Superior temporal gyrus (tissue), 1 donor: ENCODE measurements around the gene SNCG.

Experiments used
- DNase-seq: peaks from one replicate; pipeline ENCODE4 v3.0.0-alpha.2; 2016; ENCODE audit errors: extremely low spot score

Gene SNCG

DNA sequence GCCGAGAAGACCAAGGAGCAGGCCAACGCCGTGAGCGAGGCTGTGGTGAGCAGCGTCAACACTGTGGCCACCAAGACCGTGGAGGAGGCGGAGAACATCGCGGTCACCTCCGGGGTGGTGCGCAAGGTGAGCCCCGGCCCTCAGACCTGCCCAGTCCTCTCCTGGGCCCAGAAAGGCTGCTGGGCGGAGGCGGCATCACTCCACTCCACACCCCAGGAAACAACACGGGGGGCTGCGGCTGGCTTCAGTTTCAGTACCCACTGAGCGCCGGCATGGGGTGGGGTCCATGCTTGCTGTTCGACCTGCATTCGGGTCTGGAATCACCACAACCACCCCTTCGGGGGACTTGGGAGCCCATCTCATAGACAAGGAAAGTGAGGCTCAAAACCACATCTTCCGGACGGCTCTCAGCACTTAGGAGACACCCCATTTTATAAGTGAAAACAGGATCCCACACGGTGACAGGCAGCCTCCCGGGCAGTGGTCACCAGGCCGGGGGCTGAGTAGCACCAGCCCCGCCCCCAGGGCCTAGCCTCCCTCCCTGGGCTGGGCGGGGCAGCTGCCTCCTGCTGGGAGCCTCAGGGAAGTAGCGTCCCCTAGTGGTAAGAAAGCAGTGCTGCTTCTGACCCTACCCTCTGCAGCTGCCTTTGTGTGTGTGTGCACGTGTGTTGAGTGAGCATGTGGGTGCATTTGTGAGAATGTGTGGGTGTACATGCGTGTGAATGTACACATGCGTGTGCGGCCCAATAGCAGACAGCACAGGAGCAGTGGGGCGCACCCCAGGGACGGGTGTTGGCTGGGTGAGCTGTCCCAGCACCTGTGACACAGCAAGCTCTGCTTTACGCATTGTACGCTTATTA, 1.8 kb downstream of the SNCG start:
- no peak for DNase-seq

- no peak for DNase-seq
Observed at GRCh38 chr10:86960863-86961434, 2.5 kb downstream of the SNCG start.

- no peak for DNase-seq
Observed at GRCh38 chr10:86961481-86962091, 3.2 kb downstream of the SNCG start.

GRCh38 chr10:86962136-86962980, 4.0 kb downstream of the SNCG start:
- DNase-seq, result no peak

DNA sequence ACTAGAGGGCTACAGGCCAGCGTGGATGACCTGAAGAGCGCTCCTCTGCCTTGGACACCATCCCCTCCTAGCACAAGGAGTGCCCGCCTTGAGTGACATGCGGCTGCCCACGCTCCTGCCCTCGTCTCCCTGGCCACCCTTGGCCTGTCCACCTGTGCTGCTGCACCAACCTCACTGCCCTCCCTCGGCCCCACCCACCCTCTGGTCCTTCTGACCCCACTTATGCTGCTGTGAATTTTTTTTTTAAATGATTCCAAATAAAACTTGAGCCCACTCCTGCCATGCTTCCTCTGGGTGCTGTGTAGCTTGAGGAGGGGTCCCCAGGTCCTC, 4.5 kb downstream of the SNCG start:
- no peak for DNase-seq

DNA sequence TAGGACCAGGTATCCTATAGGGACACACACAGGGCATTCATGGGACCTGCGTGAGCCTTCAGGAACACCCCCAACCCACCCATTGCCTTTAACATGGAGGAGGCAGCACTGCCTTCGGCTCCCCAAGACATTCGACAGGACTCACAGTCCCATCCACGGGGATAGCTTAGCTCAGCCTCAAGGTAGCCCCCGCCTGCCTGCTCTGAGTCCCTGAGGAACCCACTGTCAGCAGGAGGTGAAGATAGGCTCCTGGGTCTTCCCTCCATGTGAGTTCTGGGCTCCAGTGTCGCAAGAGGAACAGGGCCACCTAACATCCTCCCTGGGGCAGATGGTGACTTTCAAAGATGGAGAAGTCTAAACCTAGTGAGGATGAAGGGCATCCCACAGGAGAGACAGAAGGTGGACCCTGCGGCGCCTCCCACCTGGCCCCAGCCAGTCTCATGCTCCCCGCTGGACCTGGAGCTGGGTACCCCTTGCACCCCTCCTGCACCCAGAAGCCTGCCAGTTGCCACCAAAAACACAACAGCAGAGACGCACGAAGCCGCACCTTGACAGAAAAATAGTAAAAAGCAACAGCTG, 5.0 kb downstream of the SNCG start:
- no peak for DNase-seq

DNA sequence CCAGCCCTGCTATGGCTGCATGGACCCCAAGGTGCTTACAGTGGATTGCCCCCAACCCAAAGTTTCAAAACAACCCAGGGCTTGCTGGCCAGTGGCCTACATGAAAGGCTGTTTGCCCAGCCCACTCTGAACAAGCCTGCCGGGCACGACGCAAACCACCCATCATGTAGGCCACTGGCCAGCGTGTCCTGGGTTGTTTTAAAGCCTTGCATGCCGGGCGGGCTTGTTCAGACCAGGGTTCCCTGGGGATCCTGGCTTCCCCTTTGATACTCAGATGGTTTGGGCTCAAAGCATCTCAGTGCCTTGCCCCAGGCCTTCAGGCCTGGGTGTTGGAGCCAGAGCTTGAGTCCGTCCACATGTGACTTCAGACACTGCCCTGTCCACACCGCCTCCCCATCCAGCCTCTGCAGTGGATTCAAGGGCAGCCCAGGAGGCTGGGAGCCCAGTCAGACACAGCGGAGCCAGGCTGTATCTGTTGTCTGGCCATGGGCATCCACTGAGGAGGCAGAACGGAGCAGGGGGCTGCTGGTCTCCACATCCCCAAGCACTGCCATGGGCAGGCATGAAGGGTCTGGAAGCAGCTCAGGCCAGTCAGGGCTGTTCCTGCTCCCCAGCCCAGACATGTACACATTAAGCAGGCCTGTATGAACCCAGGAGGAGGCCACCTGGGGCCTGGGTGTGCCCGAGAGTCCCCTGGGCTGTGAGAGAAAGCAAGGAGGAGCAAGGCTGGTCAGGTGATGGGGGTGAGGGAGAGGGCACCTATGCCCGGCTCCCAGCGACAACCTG, 5.9 kb downstream of the SNCG start:
- no peak for DNase-seq

- DNase-seq, result no peak
Observed at GRCh38 chr10:86964847-86965190, 6.4 kb downstream of the SNCG start.

DNA sequence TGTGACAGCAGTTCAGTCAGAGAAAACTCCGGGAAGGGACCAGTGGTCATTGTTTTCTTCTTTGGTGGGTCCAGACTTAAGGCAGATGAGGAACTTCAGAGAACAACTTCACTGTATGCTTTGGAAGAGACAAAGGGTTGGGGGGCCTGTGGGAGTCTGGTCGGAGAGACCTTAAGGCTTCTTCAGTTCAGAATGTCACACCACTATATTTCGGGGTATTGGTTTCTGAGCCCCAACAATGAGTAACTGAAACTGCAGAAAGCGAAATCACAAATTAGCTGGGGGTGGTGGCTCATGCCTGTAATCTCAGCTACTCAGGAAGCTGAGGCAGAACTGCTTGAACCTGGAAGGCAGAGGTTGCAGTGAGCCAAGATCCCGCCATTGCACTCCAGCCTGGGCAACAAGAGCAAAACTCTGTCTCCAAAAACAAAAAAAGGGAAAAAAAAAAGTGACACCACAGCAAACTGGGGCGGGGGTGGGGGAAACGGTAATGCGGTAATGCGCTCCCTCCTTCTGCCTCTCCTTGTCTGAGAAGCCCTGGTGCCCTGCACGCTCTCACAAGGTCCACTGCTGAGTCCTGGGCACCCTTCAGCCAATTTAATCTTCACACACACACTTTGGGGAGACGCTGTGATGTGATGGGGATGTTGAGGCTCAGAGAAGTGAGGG, 7.7 kb downstream of the SNCG start:
- DNase-seq, result no peak

GRCh38 chr10:86967481-86967941, 9.1 kb downstream of the SNCG start:
- no peak for DNase-seq

DNA sequence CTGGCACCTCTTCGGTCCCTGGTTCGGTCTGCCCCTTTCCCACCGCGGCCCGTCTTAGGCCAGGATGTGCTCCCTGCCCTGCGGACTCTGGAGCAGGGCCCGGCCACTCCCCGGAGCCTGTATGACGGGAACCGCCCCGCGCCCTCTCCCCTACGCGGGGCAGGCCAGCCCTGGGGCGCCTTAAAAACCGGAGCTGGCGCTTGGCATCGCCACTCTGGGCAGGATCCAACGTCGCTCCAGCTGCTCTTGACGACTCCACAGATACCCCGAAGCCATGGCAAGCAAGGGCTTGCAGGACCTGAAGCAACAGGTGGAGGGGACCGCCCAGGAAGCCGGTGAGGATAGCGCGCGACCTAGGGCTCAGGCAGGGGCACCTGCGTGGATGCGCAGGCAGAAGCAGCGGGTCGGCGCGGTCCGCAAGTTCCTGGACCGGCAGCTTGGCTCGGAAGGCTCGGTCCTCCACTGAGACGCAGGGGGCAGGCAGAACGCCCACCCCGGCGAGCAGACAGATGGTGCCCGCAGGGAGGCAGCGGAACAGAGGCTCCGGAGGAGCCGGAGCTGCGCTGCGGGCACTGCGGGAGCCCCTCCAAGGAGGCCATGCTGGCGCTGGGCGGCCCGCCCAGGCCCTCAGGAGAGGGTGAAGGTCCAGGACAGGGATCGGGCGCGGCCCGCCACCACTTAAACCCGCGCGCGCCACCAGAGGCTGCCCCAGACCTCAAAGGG, 10.0 kb downstream of the SNCG start, which contains the start of gene ADIRF:
Gene ADIRF, plus strand, starts transcription at position 212 of the 723 bp plus-strand sequence. Its CDS starts 63 bp downstream, at position 275.
- no peak for DNase-seq

DNA sequence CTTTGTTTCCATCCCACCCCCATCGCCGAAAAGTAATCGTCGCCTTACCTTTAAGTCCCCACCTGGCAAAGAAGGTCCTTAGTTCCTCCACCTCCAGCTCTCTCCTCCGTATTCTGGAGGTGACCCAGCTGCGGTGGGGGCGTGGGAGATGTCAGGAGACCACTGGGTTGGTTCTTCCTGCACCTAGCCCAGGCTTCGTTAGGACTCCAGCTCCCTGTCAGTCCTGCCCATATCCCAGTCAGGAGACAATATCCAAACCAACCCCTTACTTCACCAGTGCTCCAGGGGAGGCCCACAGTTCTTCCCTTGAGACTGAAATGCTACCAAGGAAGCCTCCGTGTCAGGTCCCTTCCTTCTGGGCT, 10.6 kb downstream of the SNCG start:
- DNase-seq, result no peak

- no peak for DNase-seq
Observed at GRCh38 chr10:86969421-86970041, 11.1 kb downstream of the SNCG start.

GRCh38 chr10:86970162-86970981, 12.0 kb downstream of the SNCG start:
- DNase-seq, result no peak

DNA sequence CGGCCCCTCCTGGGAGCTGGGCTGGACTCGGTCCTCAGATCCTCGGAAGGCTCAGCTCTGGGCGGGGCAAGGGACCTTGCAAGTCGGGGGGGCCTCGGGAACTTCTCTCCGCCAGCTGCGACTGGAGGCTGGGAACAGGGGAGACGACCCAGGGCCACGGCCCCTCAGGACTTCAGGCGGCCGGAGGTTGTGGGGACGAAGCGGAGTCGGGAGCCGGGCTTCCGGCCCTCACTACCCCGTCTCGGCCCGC, 12.5 kb downstream of the SNCG start:
- no peak for DNase-seq

DNA sequence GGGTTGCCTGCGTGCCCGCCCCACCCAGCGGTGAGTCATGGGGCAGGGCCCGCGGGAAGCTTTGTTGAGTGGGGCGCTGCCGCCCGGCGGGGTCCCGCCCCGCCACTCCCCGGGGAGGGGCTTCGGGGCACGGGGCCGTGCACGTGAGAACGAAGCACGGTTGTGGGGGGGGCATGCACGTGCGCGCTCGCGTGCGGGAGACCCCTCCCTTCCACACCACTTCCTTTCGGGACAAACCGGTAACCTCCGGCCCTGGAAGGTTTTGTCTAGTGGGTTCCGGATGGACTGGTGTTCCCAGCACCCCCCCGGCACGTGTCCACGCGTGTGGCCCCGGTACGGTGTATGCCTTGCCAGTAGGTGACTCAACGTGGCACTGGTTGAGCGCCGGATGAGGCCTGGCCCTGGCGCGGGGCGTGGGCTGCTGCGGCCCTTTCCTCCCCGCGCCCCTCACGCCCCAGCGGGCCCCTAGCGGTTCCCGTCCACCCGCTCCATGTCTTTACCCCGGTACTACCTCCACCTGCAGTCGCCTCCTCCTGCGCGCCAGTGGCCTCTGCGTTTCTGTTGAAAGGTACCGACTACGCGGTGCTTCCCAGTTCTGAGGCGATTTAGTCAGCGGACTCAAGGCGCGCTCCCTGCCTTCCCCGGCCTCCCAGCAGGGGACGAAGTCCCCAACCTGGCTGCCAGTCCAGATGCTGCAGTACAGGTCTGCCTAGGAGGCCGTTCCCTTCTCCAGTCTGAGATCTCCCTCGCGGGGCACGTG, 13.0 kb downstream of the SNCG start:
- DNase-seq, result peak; percentile 19

DNA sequence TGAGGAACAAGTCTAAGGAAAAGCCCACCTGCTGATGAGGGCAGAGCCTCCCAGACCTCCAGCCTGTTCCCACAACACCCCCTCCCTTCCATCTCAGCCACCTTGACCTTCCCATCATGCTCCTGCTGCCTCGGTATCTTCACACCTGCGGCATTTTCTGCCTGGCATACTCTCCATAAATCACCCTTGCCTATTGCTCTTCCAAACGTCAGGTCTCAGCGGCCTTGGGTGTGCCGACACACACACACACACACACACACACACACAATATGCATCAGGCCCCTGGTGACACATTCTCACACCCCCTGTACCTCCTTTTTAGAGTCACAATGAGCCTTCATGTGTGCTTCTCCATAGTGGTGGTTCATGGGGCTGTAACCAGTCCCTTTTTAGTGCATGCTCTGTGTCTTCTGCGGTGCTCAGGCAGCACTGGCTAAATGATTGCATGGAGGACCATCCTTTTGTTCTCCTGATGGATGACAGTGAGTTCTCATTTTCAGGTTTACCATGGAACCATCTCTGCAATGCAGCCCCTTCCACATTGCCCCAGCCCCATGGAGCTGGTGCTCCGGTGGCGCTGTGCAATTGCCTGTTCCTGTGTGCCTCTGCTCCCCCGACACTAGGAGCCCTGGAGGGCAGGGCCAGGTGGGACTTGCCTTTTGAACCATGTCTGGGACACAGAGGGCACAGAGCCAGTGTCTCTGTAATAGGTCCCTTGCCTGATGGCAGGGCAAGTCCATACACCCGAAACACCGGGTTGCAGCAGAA, 14.4 kb downstream of the SNCG start:
- no peak for DNase-seq
